ENCODE measurements around the gene SNX20.

Gene SNX20

DNA sequence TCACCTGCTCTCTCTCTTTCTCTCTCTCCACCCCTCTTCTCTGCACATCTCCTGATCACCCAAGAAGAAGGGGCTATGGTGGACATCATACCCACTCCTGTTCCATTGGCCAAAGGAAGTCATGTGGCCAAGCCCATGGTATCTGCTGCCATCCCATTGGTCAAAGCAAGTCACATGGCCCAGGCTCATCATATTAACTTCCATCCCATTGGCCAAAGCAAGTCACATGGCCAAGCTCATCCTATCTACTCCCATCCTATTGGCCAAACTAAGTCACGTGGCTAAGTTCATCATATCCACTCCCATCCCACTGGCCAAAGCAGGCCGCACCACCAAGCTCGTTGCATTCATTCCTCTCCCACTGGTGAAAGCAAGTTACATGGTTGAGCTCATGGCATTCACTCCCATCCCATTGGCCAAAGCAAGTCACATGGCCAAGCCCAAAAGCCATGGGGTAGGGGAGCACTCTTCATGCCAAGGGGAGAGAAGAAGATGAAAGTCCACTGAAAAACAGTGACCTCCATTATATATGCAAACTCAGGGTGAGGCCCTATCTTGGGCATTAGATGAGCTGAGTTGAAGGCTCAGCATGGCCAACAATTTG lies 29.2 kb downstream of the SNX20 start:
- Histone ChIP-seq H3K4me3 (ENCODE audit: low read depth, low read length) (no peak overlapping the region), H3K27ac (ENCODE audit: low read depth, low read length) (no peak overlapping the region), H3K9ac (ENCODE audit: low read length) (no peak overlapping the region), H3K9me3 (ENCODE audit: control insufficient read depth, insufficient read depth, low read depth, low read length) (peaks cover 4% of the 10 kb centered on the region; the same call in 1 of the 2 replicates), H3K36me3 (ENCODE audit: control insufficient read depth, insufficient read depth, low read length) (no peaks in the 10 kb centered on the region), H3K4me1 (ENCODE audit: control insufficient read depth, insufficient read depth, low read length) (no peaks in the 10 kb centered on the region; the same call in 1 of the 2 replicates), H3K27me3 (ENCODE audit: control insufficient read depth, insufficient read depth, low read length) (no peaks in the 10 kb centered on the region)

- no peaks in the 10 kb centered on the region for H3K36me3 ChIP-seq (ENCODE audit: control insufficient read depth, insufficient read depth, low read length)
- no peaks in the 10 kb centered on the region; the same call in 1 of the 2 replicates for H3K9me3 ChIP-seq (ENCODE audit: control insufficient read depth, insufficient read depth, low read depth, low read length)
- H3K27me3 ChIP-seq (ENCODE audit: control insufficient read depth, insufficient read depth, low read length) = no peaks in the 10 kb centered on the region
- H3K9ac ChIP-seq (ENCODE audit: low read length) = no peak overlapping the region
- peaks cover 5% of the 10 kb centered on the region; the same call in 1 of the 2 replicates for H3K4me1 ChIP-seq (ENCODE audit: control insufficient read depth, insufficient read depth, low read length)
- no peak overlapping the region for H3K27ac ChIP-seq (ENCODE audit: low read depth, low read length)
- H3K4me3 ChIP-seq (ENCODE audit: low read depth, low read length) = no peak overlapping the region
Measured at GRCh38 chr16:50646345-50646744, 34.8 kb downstream of the SNX20 start.

DNA sequence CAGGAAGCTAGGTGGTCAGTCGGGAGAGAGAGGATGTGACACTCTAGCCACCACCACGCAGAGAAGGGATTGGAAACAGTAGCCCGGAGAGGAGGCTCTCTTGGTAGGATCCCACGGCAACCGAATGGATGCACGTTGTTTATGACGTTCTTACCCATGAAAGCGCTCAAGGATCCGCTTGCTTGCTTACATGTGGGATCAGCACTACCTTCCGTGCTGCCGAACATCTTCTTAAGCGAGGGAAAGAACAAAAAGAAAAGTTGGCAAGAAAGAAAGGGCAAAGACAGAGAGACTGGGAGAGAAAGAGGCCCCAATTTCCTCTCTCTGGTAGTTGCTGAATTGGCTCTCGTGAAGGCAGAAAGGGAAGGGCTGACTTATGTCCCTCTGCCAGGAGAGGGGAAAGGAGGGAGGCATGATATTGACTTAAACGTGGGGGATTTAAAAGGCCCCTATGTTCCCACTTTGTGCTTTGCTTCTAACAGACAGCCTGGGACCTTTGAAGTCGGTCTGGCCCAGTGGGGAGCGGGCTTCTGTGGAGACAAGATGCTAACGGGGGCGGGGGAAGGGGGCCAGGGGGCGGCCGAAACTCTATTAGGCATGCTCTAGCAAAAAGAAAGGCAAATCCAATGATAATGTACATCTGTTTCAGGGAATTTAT lies 35.4 kb downstream of the SNX20 start:
- Histone ChIP-seq H3K9ac (ENCODE audit: low read length) (no peak overlapping the region), H3K27ac (ENCODE audit: low read depth, low read length) (no peak overlapping the region), H3K36me3 (ENCODE audit: control insufficient read depth, insufficient read depth, low read length) (no peaks in the 10 kb centered on the region), H3K27me3 (ENCODE audit: control insufficient read depth, insufficient read depth, low read length) (no peaks in the 10 kb centered on the region), H3K4me3 (ENCODE audit: low read depth, low read length) (no peak overlapping the region), H3K4me1 (ENCODE audit: control insufficient read depth, insufficient read depth, low read length) (peaks cover 5% of the 10 kb centered on the region; the same call in 1 of the 2 replicates), H3K9me3 (ENCODE audit: control insufficient read depth, insufficient read depth, low read depth, low read length) (no peaks in the 10 kb centered on the region; the same call in 1 of the 2 replicates)

- no peak overlapping the region for H3K4me3 ChIP-seq (ENCODE audit: low read depth, low read length)
- no peaks in the 10 kb centered on the region for H3K36me3 ChIP-seq (ENCODE audit: control insufficient read depth, insufficient read depth, low read length)
- no peak overlapping the region for H3K27ac ChIP-seq (ENCODE audit: low read depth, low read length)
- H3K9me3 ChIP-seq (ENCODE audit: control insufficient read depth, insufficient read depth, low read depth, low read length) = no peaks in the 10 kb centered on the region; the same call in 1 of the 2 replicates
- no peaks in the 10 kb centered on the region for H3K27me3 ChIP-seq (ENCODE audit: control insufficient read depth, insufficient read depth, low read length)
- no peak overlapping the region for H3K9ac ChIP-seq (ENCODE audit: low read length)
- H3K4me1 ChIP-seq (ENCODE audit: control insufficient read depth, insufficient read depth, low read length) = peaks cover 5% of the 10 kb centered on the region; the same call in 1 of the 2 replicates
Measured at GRCh38 chr16:50644729-50645128, 36.4 kb downstream of the SNX20 start.

DNA sequence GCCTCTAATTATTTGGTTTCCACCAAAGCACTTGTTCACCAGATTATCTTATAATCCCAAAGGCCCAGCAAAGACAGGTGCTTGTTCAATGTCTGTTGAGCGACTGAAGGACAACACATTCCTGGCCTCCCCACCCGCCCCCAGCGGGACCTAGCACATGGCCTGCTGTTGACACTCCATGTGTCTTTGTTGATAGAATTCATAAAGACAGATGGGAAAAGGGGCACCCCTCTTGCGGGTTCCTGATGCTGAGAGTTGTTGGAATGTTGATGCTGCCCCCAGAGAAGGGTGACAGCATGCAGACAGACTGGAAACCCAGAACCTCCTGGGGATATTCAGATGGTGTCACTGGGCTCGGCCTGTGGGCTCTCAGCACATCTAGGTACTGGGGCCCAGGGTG lies 36.9 kb downstream of the SNX20 start:
- no peak overlapping the region for H3K4me3 ChIP-seq (ENCODE audit: low read depth, low read length)
- no peaks in the 10 kb centered on the region; the same call in 1 of the 2 replicates for H3K9me3 ChIP-seq (ENCODE audit: control insufficient read depth, insufficient read depth, low read depth, low read length)
- no peaks in the 10 kb centered on the region for H3K27me3 ChIP-seq (ENCODE audit: control insufficient read depth, insufficient read depth, low read length)
- no peak overlapping the region for H3K9ac ChIP-seq (ENCODE audit: low read length)
- H3K36me3 ChIP-seq (ENCODE audit: control insufficient read depth, insufficient read depth, low read length) = no peaks in the 10 kb centered on the region
- H3K4me1 ChIP-seq (ENCODE audit: control insufficient read depth, insufficient read depth, low read length) = peaks cover 5% of the 10 kb centered on the region; the same call in 1 of the 2 replicates
- H3K27ac ChIP-seq (ENCODE audit: low read depth, low read length) = no peak overlapping the region

DNA sequence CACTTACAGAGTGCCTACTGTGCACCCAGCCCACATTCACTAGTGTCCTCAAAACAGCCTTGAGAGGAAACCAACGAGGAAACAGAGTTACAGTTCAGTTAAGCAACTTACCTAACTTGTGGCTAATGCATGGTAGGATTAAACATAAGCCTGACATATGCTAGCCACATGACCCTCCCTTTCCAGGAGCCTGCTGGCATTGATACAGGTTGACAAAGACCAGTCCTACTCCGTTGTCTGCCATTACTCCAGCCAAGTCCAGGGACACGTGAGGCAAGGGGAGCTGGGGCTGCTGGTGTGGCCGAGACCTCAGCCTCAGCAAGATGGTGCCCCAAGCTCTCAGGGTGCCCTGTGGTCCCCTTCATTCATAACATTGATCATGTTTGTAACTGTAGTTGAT lies 37.9 kb downstream of the SNX20 start:
- Histone ChIP-seq H3K27me3 (ENCODE audit: control insufficient read depth, insufficient read depth, low read length) (no peaks in the 10 kb centered on the region), H3K36me3 (ENCODE audit: control insufficient read depth, insufficient read depth, low read length) (no peaks in the 10 kb centered on the region), H3K4me1 (ENCODE audit: control insufficient read depth, insufficient read depth, low read length) (peaks cover 5% of the 10 kb centered on the region; the same call in 1 of the 2 replicates), H3K9ac (ENCODE audit: low read length) (no peak overlapping the region), H3K4me3 (ENCODE audit: low read depth, low read length) (no peak overlapping the region), H3K9me3 (ENCODE audit: control insufficient read depth, insufficient read depth, low read depth, low read length) (no peaks in the 10 kb centered on the region), H3K27ac (ENCODE audit: low read depth, low read length) (no peak overlapping the region)

DNA sequence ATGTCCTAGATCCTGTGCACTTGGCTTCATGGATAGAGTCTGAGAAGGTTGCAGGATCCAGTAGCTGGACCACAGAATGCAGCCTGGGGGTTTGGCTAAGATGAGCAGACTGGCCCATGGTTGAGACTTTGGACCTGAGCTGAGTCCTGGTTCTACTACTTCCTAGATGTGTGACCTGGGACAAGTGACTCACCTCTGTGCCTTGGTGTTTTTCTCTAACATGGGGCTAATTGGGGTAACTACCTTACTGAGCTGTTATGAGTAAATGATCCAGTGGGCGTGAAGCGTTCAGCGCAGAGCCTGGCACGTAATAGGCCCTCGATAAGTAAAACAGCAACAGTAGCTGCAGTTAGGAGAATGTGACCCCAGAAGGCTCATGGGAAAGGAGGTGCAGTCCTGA lies 38.8 kb downstream of the SNX20 start:
- Histone ChIP-seq H3K4me1 (ENCODE audit: control insufficient read depth, insufficient read depth, low read length) (peaks cover 5% of the 10 kb centered on the region; the same call in 1 of the 2 replicates), H3K9me3 (ENCODE audit: control insufficient read depth, insufficient read depth, low read depth, low read length) (no peaks in the 10 kb centered on the region), H3K9ac (ENCODE audit: low read length) (no peak overlapping the region), H3K4me3 (ENCODE audit: low read depth, low read length) (no peak overlapping the region), H3K36me3 (ENCODE audit: control insufficient read depth, insufficient read depth, low read length) (no peaks in the 10 kb centered on the region), H3K27me3 (ENCODE audit: control insufficient read depth, insufficient read depth, low read length) (no peaks in the 10 kb centered on the region), H3K27ac (ENCODE audit: low read depth, low read length) (no peak overlapping the region)

DNA sequence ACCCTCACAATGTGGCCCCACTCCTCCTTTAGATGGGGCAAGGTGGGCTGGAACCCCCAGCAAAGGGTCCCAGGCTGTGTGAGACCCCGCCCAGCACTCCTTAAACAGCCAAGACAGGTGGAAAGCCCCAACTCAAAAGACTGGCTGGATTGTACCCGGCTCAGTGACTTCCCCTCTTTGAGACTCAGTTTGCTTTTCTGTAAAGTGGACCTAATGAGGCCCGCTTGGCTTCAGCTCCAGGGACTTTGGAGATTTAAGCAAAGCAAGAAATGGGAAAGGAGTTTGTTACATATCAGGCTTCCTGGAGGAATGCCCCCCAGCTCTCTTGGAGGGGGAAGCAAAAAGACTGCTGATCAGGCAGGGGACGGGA lies 39.3 kb downstream of the SNX20 start:
- no peak overlapping the region for H3K27ac ChIP-seq (ENCODE audit: low read depth, low read length)
- no peak overlapping the region for H3K4me3 ChIP-seq (ENCODE audit: low read depth, low read length)
- no peak overlapping the region for H3K9ac ChIP-seq (ENCODE audit: low read length)
- no peaks in the 10 kb centered on the region for H3K27me3 ChIP-seq (ENCODE audit: control insufficient read depth, insufficient read depth, low read length)
- no peaks in the 10 kb centered on the region for H3K9me3 ChIP-seq (ENCODE audit: control insufficient read depth, insufficient read depth, low read depth, low read length)
- H3K4me1 ChIP-seq (ENCODE audit: control insufficient read depth, insufficient read depth, low read length) = peaks cover 5% of the 10 kb centered on the region; the same call in 1 of the 2 replicates
- H3K36me3 ChIP-seq (ENCODE audit: control insufficient read depth, insufficient read depth, low read length) = no peaks in the 10 kb centered on the region

- Histone ChIP-seq H3K27me3 (ENCODE audit: control insufficient read depth, insufficient read depth, low read length) (no peaks in the 10 kb centered on the region), H3K27ac (ENCODE audit: low read depth, low read length) (no peak overlapping the region), H3K4me1 (ENCODE audit: control insufficient read depth, insufficient read depth, low read length) (peaks cover 5% of the 10 kb centered on the region; the same call in 1 of the 2 replicates), H3K9ac (ENCODE audit: low read length) (no peak overlapping the region), H3K36me3 (ENCODE audit: control insufficient read depth, insufficient read depth, low read length) (no peaks in the 10 kb centered on the region), H3K9me3 (ENCODE audit: control insufficient read depth, insufficient read depth, low read depth, low read length) (no peaks in the 10 kb centered on the region), H3K4me3 (ENCODE audit: low read depth, low read length) (no peak overlapping the region)
Measured at GRCh38 chr16:50640919-50641817, 39.9 kb downstream of the SNX20 start.

GRCh38 chr16:50640391-50640790 lies 40.7 kb downstream of the SNX20 start:
- no peaks in the 10 kb centered on the region for H3K27me3 ChIP-seq (ENCODE audit: control insufficient read depth, insufficient read depth, low read length)
- no peaks in the 10 kb centered on the region for H3K9me3 ChIP-seq (ENCODE audit: control insufficient read depth, insufficient read depth, low read depth, low read length)
- no peak overlapping the region for H3K9ac ChIP-seq (ENCODE audit: low read length)
- no peak overlapping the region for H3K27ac ChIP-seq (ENCODE audit: low read depth, low read length)
- no peak overlapping the region for H3K4me3 ChIP-seq (ENCODE audit: low read depth, low read length)
- H3K4me1 ChIP-seq (ENCODE audit: control insufficient read depth, insufficient read depth, low read length) = peaks cover under 1% of the 10 kb centered on the region; the same call in 1 of the 2 replicates
- H3K36me3 ChIP-seq (ENCODE audit: control insufficient read depth, insufficient read depth, low read length) = no peaks in the 10 kb centered on the region

Data from HUES6 (cell line).